HG03521 (cell line): ENCODE measurements around the gene FAR1.
"Not testable (repeated sequence)": the region's sequence is repeated elsewhere in the genome, so short reads cannot be mapped to it uniquely, and the experiment has no call there.

Experiments
- ATAC-seq: cut with Tn5 transposase; IDR thresholded peaks from one replicate; pipeline ENCODE4 v1.9.1; 2021; ENCODE audit warnings: mild to moderate bottlenecking, moderate library complexity; ENCODE audit not compliant: unreplicated experiment

Gene FAR1

DNA sequence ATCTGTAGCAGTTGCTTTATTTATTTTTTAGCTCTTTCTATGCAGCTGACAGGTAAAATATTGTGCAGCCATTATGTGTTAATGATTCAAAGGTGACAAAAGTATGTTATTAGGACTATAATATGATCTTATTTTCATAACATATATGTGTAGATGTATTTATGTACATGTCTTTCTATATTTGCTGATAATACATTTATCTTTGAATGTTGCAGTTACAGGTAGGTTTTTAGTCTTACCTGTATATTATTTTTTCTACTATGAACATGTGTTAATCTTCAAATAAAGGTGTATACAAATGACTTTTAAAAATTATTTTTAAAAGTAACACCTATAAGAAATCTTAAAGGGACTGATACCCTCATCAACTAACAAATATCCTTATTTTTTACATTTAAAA, 33.6 kb downstream of the FAR1 start:
- ATAC-seq: no peak

DNA sequence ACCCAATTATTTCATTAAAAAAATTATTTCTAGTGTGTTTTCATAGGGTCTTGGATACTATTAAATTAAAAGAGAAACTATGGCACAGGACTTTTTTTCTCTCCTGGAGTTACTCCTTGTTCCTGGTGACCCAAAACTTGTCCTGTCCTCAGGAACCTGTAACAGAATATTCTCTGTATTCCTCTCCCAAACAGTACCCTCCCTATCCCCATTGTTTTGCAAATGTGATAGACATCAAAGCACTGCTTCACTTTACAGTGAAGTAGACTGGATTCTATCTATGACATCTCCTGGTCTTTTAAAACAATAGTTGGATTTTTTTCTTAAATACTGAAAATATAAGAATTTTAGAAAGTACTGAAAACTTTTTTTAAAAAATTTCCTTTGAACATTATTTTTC, 37.2 kb downstream of the FAR1 start:
- no peak for ATAC-seq

DNA sequence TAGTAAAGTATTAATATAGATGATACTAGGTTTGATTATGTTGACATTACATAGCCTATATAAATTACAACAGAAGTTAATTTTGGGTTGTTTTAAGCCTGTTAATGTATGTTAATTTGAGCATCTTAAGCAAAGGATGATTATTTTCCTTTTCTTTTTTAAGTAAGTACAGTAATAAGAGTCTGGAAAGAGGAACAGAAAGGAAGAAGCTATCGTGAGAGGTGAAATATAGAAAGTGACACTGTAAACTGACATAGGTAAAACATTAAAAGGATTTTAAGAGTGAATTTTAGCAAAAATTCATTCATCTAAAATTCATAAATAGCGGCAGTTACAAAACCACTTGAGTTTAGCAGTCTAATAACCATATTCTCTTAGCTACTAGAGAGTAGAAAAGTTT, 45.5 kb downstream of the FAR1 start:
- no peak for ATAC-seq

DNA sequence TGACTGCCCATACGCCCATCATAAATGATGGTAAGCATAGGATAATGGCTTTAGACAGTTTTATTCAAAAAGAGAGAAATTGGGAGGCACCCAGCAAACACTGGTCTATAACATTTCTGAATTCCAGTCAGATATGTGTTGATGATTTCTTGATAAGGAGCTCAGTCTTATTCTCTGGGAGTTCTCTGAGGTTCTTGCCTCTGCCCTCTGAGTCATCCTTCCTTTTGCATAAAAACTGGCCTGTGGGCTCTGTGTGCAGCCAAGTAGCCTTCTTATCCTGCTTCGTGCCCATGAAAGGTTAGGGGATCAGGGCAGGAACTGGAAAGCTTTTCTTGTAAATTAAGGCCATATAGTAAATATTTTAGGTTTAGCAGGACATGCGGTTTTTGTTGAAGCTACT, 48.9 kb downstream of the FAR1 start:
- no peak for ATAC-seq

DNA sequence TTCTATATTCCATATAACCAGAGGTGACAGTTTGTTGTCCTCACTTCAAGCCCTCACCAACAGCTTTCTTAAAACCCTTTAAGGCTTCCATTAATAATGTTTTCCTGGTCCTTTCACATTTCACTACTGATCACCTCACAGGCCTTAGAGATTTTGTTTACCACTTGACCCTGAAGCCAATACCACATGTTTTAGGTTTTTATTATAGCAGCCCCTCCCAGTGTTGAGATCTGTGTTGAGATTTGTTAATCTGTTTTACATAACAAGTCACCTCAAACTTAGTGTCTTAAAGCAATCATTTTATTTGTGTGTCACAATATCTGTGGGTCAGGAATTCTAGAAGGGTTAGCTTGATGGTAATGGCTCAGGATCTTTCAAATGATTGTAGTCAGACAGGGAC, 49.9 kb downstream of the FAR1 start:
- no peak for ATAC-seq

- ATAC-seq: no peak
Measured at GRCh38 chr11:13720940-13721339, 52.5 kb downstream of the FAR1 start.

- no peak for ATAC-seq
Measured at GRCh38 chr11:13721760-13722159, 53.3 kb downstream of the FAR1 start.

DNA sequence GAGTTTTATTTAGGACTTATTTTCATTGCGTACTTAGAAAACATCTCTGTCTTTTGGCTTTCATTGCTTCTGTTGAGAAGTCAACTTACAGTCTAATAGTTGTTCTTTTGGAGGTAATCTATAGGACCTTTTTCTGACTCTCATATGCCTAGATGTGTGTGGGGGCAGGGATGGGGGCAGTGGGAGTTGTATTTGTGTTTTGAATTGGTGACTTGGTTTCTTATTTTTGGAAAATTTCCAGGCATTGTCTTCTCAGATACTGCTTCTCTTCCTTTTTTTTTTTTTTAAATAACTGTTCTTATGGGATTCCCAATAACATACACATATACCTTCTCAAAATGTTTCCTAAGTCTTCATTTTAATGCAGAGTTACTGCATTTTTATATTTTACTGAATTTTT, 58.0 kb downstream of the FAR1 start:
- ATAC-seq: no peak

DNA sequence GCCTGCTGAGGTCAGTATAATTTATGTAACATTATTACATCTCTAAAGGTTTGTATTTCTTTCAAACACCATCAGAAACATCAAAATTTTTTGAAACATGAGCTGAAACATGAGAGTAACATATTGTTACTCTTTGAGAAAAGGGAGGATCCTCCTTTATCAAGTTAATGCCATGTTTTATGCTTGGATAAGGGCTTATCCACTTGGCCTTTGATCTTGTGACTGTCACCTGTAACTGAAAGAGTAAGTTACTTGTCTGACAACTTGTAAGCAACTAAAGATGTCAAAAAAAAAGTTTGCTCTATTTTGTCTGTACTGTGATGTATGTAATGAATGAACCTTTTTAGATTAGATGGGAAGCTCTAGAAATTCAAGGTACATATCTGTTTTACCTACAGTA, 59.6 kb downstream of the FAR1 start:
- no peak for ATAC-seq

DNA sequence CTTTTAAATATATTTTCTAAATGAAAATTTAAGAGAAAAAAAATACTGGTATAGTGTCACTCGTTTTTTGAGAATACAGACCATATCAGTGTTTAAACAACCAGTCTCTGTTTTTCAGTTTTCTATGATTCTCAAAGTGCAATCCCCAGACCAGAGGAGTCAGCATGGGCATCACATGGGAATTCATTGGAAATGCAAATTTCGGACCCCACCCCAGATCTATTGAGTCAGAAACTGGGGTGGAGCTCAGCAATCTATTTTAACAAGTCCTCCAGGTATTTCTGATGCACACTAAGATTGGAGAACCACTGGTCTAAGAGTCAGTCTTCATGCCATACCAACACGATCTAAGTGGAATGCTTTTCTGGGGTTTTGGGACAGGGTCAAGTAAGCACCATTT, 66.1 kb downstream of the FAR1 start:
- no peak for ATAC-seq

DNA sequence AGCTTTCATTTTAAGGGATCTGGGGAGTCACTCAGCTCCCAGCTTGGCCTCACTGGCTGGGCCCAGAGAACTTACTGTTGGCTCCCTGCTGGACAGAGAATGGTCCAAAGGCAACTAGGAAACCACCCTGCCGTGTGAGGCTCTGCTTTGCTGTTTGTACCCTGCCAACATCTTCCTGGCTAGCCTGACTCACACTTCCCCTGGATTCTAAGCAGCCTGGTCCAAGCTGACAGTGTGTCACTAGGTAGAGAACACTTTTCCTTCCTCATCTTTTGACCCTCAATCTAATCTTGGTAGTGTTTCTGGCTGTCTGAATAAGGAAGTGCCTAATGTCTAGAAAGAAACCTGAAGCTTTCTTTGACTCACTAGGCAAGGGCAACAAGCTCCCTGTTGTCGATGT, 76.7 kb downstream of the FAR1 start:
- no peak for ATAC-seq

GRCh38 chr11:13753316-13753715, 84.8 kb downstream of the FAR1 start:
- not testable (repeated sequence) for ATAC-seq

DNA sequence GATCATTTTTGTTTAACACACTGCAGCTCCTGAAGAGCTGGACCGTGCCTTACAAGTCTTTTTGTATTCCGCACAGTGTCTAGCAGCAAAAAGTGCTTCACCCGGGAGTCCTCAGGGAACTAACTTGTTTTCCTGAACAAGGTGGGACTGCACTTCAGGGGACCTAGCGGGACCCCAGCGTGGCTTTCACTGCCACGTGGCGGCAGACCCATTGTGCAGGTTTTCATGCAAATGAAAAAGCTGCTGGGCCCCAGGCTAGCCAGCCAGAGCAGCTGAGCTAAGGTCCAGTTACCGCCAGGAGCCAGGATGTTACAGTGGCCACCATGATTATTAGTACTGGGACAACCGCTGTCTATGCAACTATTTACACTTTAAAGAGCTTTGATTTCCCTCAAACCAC, 90.6 kb downstream of the FAR1 start:
- ATAC-seq: no peak

DNA sequence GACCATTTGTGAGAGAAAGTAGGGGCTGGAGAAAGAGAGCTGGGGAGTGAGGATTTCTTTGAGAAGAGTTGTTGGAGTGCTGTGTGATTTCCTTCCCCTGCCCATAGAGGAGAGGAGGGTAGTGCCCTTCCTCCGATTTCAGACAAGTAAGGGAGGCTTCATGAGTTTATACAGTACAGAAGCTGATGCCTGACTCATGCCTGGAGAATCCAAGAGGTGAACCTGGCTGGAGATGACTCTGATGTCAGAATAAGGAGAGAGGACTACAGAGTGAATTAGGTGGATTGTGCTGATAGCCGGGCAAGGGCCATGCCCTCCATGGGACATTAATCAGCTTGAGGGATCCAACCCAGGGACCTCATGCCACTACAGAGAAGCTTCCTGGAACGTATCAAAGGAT, 91.6 kb downstream of the FAR1 start:
- ATAC-seq: no peak

- ATAC-seq: no peak
Measured at GRCh38 chr11:13761250-13761649, 92.8 kb downstream of the FAR1 start.

- ATAC-seq: no peak
Measured at GRCh38 chr11:13761716-13762115, 93.2 kb downstream of the FAR1 start.

DNA sequence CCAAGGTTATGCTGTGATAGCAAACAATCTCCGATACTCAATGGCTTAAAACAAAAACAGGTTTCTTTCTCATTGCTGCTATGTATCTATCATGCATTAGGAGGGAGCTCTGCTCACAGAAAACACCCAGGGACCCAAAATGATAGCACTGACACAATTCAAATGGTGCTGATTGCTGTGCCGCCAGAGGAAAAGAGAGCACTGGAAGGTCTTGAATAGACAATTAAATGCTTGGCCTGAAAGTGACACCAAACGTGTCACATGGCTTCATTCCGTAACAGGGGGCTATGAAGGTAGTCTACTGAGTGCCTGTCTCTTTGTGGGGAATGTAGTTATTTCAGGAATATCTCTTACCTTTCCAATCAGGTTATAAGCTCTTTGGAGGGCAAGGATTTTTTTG, 94.2 kb downstream of the FAR1 start:
- ATAC-seq: no peak

GRCh38 chr11:13763341-13763740, 94.9 kb downstream of the FAR1 start:
- no peak for ATAC-seq

DNA sequence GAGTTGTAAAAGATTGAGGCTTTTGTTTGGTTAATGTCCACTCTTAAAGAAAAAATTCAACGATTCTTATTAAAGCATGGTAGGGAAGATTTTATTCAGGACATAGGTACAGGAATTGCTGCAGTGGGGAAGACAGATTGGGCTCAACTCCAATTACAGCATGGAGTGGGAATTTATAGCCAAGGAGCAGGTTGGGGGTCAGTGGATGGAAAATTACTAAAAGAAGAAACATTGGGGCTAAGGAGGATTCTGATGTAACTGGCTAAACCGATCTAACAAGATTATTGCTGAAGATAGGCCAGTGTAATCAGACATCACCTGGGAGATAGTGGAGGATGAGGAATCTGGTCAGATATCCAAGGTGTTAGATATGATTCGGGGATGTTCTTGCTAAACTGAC, 97.4 kb downstream of the FAR1 start:
- no peak for ATAC-seq

DNA sequence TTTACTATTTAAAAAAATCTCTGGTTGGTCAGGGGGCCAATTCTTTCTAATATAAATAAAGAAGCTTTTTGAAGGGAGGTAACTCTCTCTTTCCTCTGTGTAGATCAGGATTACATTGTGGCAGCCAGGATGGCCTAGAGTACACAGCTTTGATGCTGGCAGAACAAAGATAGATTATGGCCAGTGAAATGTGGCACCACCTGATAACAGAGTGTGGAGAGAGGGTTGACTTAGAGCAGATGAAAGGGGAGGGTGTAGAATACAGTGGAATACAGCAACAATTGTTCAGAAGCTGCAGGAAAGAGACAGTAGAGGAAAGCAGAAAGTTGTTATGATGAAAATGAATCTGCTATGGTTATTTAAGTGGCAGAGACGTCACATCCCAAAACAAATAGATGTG, 99.0 kb downstream of the FAR1 start:
- ATAC-seq: no peak

DNA sequence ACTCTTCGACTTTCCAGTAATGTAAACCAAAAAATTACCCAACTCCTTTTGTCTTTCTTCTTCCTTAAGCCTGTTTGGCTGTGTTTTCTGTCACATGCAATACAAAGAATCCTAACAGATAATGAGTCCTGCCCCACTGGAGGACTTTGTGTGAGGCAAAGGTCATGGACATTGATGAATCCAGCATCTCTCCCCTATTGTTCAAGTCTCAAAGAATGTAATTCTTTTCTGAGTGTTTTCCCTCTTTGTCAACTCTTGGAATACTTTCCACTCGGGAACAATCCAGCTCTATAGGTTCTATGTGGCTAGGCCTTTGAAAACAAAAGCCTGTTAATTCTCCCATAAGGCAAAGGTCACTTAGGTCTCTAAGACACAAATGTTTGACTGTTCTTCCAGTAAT, 100.7 kb downstream of the FAR1 start:
- no peak for ATAC-seq

- ATAC-seq: no peak
Measured at GRCh38 chr11:13771151-13771550, 102.7 kb downstream of the FAR1 start.

DNA sequence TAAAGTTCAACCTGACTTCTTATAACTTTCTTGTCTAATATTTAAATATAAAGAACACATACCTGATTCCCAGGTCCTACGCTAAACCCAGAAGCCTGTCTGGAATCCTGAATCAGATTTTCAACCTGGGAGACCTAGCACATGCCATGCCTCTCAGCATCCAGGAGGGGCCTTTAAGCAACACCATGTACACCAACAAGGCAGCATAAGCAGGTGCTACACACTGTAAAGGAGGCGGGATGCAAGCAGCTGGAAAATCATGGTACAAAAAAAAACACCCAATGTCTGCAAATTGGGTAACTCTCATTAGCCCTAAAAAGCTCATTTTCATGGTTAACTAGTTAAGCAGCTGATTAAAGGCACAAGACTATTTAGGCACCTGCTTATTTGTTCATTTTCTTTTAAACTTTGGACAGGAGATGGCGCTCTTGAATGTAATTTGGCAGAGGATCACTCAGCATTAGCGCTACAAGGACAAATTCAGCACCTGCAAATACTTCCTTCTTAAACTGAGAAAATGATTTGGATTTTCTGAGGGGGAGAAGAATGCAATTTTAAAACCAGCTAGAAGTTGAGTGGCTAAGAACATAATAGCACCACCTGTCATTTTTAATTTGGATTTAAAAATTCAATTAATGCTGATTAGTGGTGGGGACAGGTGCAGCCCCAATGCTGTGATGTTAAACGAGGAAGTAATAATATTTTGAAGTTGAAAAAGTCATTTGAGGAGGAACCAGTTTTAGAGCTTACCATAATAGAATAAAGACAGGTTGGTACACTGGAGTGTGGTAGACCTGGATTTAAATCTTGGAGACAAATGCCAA, 104.0 kb downstream of the FAR1 start:
- no peak for ATAC-seq
